Bronchial epithelial cell (primary cell): ENCODE measurements around the gene FAM25G. TPM values are rescaled to one million over a fixed set of nuclear protein-coding genes. Genes with fewer than 3 reads are reported as not detected.

Source experiments
- DNase-seq: peaks from one replicate; pipeline ENCODE4 v3.0.0-alpha.2; 2010; ENCODE audit warnings: low read depth
- FAIRE-seq: peaks from 2 replicates; lab custom pipeline; 2011; peaks lifted over from hg19 to GRCh38; lab: Jason Lieb, UNC
- H3K27me3 ChIP-seq: 2 replicates; pipeline ENCODE4 v1.5.1; 2011; ENCODE audit warnings: low read length; ENCODE audit not compliant: control insufficient read depth, insufficient read depth
- H3K36me3 ChIP-seq: 2 replicates; pipeline ENCODE4 v1.5.1; 2011; ENCODE audit warnings: low read length; ENCODE audit not compliant: control insufficient read depth, insufficient read depth
- H3K4me3 ChIP-seq: 2 replicates; pipeline ENCODE4 v1.5.1; 2011; ENCODE audit warnings: mild to moderate bottlenecking, low read depth, low read length, control low read depth
- total RNA-seq: library from RNA; depleted of rRNA; stranded (reverse); fragments of >200 nt; gene quantifications from 2 replicates; pipeline ENCODE4 v1.2.1, GENCODE V29; 2014
- TF ChIP-seq, protein P1 (sequence below): IDR thresholded peaks from 2 replicates; pipeline ENCODE4 v1.5.1; 2011; ENCODE audit warnings: mild to moderate bottlenecking, moderate library complexity, low read length, control low read depth, inconsistent platforms; ENCODE audit not compliant: insufficient read depth, severe bottlenecking

Gene FAM25G
- total RNA-seq, 1 donor from 2014 or later: not detected

GRCh38 chr10:47451273-47451997 lies 40.1 kb downstream of the FAM25G start:
- no peak for FAIRE-seq
- TF ChIP-seq, protein P1, sequence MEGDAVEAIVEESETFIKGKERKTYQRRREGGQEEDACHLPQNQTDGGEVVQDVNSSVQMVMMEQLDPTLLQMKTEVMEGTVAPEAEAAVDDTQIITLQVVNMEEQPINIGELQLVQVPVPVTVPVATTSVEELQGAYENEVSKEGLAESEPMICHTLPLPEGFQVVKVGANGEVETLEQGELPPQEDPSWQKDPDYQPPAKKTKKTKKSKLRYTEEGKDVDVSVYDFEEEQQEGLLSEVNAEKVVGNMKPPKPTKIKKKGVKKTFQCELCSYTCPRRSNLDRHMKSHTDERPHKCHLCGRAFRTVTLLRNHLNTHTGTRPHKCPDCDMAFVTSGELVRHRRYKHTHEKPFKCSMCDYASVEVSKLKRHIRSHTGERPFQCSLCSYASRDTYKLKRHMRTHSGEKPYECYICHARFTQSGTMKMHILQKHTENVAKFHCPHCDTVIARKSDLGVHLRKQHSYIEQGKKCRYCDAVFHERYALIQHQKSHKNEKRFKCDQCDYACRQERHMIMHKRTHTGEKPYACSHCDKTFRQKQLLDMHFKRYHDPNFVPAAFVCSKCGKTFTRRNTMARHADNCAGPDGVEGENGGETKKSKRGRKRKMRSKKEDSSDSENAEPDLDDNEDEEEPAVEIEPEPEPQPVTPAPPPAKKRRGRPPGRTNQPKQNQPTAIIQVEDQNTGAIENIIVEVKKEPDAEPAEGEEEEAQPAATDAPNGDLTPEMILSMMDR: no peak
- no peaks in the 10 kb centered on the region for H3K36me3 ChIP-seq
- peaks cover 2% of the 10 kb centered on the region for H3K27me3 ChIP-seq
- H3K4me3 ChIP-seq: no peak overlapping the region
- no peak for DNase-seq

GRCh38 chr10:47450442-47450841 lies 41.1 kb downstream of the FAM25G start:
- TF ChIP-seq, protein P1: no peak
- Histone ChIP-seq H3K36me3 (no peaks in the 10 kb centered on the region), H3K4me3 (no peak overlapping the region), H3K27me3 (peaks cover 2% of the 10 kb centered on the region)
- FAIRE-seq (no peak), DNase-seq (no peak)

- FAIRE-seq (no peak), DNase-seq (no peak)
- Histone ChIP-seq H3K4me3 (no peak overlapping the region), H3K27me3 (peaks cover 2% of the 10 kb centered on the region), H3K36me3 (no peaks in the 10 kb centered on the region)
- TF ChIP-seq, protein P1: no peak
These were observed 41.5 kb downstream of the FAM25G start for GRCh38 chr10:47449979-47450378.

- FAIRE-seq: no peak
- no peak overlapping the region for H3K4me3 ChIP-seq
- TF ChIP-seq, protein P1: no peak
- H3K36me3 ChIP-seq: no peaks in the 10 kb centered on the region
- H3K27me3 ChIP-seq: peaks cover 2% of the 10 kb centered on the region
- DNase-seq: no peak
These were observed 42.2 kb downstream of the FAM25G start for GRCh38 chr10:47449102-47449978.

GRCh38 chr10:47447705-47448104 lies 43.8 kb downstream of the FAM25G start:
- TF ChIP-seq, protein P1: no peak
- no peak overlapping the region for H3K4me3 ChIP-seq
- no peaks in the 10 kb centered on the region for H3K27me3 ChIP-seq
- DNase-seq (no peak), FAIRE-seq (no peak)
- no peaks in the 10 kb centered on the region for H3K36me3 ChIP-seq
